ENCODE results near the gene RNF157.

The RNF157 gene

DNA sequence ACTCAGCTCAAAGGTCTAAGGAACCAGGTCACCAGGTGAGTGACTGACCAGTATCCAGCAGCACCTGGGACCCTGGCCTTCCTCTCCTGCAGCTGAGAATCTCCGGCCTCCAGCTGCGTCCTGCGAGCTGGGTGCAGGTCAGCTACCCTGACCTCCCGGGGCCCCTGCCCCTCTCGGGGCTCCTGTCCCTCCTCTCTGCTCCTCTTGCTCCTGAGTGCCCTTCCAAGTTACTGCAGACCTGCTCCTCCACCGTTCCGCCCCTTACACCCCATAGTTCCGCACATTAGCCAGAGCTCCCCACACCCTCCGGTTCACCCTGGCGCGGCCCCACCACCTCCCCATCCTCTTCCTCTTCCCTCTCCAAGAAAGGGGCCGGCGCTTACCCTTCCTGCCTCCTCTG is 109.8 kb downstream of the RNF157 start:
- DNase-seq (ENCODE audit: low read depth) = no peak
- no peak overlapping the region for H3K4me3 ChIP-seq (ENCODE audit: low read length)
- peaks cover 2% of the 10 kb centered on the region for H3K4me1 ChIP-seq (ENCODE audit: control insufficient read depth, insufficient read depth, low read length)
- no peaks in the 10 kb centered on the region for H3K9me3 ChIP-seq (ENCODE audit: control insufficient read depth, low read length)
- no peak overlapping the region for H3K9ac ChIP-seq (ENCODE audit: low read length)
- H3K36me3 ChIP-seq (ENCODE audit: control insufficient read depth, insufficient read depth, low read length, severe bottlenecking) = no peaks in the 10 kb centered on the region
- peaks cover 47% of the 10 kb centered on the region for H3K27me3 ChIP-seq (replicated peaks; ENCODE audit: control insufficient read depth, insufficient read depth, low read length)

DNA sequence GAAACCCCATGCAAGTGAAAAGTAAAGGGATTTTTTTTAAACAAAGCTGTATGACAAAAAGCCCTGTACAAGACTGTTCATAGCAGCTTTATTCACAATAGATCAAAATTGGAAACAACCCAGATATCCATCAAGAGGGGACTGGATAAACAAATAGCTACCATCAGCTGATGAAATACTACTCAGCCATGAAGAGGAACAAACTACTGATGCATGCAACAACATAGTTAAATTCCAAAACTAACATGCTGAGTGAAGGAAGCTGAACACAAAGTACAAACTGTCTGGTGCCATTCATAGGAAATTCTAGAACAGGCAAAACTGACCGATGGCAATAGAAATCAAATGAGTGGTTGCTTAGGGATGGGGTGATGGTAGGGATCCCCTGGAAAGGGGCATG is 114.4 kb downstream of the RNF157 start:
- H3K4me1 ChIP-seq (ENCODE audit: control insufficient read depth, insufficient read depth, low read length) = no peaks in the 10 kb centered on the region
- no peak overlapping the region for H3K9ac ChIP-seq (ENCODE audit: low read length)
- no peaks in the 10 kb centered on the region for H3K36me3 ChIP-seq (ENCODE audit: control insufficient read depth, insufficient read depth, low read length, severe bottlenecking)
- H3K9me3 ChIP-seq (ENCODE audit: control insufficient read depth, low read length) = no peaks in the 10 kb centered on the region
- no peak overlapping the region for H3K4me3 ChIP-seq (ENCODE audit: low read length)
- DNase-seq (ENCODE audit: low read depth) = no peak
- H3K27me3 ChIP-seq (replicated peaks; ENCODE audit: control insufficient read depth, insufficient read depth, low read length) = peaks cover 15% of the 10 kb centered on the region

DNA sequence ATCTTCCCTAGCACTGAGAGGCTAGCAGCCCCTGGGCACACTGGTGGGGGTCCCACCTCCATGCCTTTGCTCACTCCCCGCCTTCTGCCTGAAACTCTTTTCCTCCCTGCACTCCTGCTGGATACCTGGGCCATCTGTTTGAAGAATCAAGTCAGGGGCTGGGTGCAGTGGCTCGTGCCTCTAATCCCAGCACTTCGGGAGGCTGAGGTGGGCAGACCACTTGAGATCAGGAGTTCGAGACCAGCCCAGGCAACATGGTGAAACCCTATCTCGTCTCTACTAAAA is 115.0 kb downstream of the RNF157 start:
- no peaks in the 10 kb centered on the region for H3K4me1 ChIP-seq (ENCODE audit: control insufficient read depth, insufficient read depth, low read length)
- H3K9me3 ChIP-seq (ENCODE audit: control insufficient read depth, low read length) = no peaks in the 10 kb centered on the region
- H3K4me3 ChIP-seq (ENCODE audit: low read length) = no peak overlapping the region
- no peak for DNase-seq (ENCODE audit: low read depth)
- no peaks in the 10 kb centered on the region for H3K36me3 ChIP-seq (ENCODE audit: control insufficient read depth, insufficient read depth, low read length, severe bottlenecking)
- H3K27me3 ChIP-seq (replicated peaks; ENCODE audit: control insufficient read depth, insufficient read depth, low read length) = peaks cover 13% of the 10 kb centered on the region
- no peak overlapping the region for H3K9ac ChIP-seq (ENCODE audit: low read length)

DNA sequence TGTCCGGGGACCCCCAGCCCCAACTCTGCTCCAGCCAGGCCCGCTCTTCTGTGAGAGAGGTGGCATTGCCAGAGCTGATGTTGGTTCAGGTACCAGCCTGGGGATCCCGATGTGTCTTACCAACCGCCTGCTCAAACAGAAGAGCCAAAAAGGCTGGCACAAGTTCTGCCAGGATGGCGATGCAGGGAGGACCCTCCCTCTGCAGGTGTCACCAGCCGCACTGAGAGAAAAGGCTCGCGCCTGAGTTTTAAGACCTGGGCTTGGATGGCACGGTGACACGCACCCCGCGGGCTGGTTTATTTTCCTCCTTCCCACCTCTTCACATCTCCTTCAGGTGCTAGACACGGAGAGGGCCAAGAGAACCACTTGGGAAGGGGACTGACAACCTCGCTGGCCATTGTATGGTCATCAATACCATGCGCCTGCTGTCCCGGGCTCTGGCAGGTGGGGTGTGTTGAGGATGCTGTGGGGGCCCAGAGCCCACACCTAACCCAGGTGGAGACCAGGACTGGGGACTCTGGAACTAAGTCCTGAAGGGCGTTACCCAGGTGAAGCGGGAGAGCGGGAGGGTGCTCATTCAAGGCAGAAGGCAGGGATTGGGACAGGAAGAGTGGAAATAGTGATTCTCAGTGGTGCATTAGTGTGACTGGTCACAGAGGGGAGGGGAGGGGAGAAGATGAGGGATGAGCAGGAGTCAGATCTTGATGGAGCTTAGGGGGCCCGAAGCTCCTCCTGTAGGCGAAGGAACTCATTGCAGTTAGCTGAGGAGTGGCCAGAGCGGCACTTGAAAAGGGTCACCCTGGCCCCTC is 115.5 kb downstream of the RNF157 start:
- Histone ChIP-seq H3K36me3 (ENCODE audit: control insufficient read depth, insufficient read depth, low read length, severe bottlenecking) (no peaks in the 10 kb centered on the region), H3K27me3 (replicated peaks; ENCODE audit: control insufficient read depth, insufficient read depth, low read length) (peaks cover 12% of the 10 kb centered on the region), H3K9ac (ENCODE audit: low read length) (no peak overlapping the region), H3K4me3 (ENCODE audit: low read length) (no peak overlapping the region), H3K9me3 (ENCODE audit: control insufficient read depth, low read length) (no peaks in the 10 kb centered on the region), H3K4me1 (ENCODE audit: control insufficient read depth, insufficient read depth, low read length) (no peaks in the 10 kb centered on the region)
- DNase-seq (ENCODE audit: low read depth) = no peak

DNA sequence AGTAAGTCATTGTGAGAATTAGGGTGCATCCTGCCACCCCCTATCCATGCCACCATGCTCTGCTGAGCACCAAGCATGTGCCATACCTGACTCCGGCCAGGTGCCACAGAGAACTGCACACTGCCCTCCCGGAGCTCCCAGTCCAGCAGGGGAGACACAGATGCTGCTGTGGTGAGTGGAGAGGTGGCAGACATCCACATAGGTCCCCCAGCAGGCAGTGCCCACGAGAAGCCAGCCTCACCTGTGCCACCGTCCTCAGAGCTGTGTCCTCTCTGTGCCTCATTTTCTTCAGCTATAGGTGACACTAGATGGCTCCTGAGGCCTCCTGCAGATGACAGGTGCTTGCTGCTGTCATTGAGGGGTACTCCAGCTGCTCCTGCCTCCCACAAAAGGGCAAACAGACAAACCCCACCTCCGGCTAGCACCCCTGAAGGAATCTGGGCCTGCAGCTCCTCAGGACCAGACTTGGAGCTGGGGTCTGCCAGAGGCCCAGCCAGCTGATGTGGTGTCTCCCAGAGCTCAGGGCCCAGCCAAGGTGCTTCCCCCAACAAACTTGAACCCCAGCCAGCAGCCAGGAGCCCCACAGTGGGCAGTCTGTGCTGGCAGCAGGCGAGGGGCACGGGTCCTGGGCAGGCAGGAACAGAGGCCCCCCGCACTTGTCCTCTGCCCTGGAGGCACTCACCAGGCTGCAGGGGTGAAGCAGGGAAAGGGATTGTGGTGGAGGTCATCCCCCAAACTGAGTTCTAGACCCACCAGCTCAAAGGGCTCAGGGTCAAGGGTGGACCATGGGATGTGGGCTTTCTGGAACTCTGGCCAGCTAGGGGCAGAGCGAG is 116.3 kb downstream of the RNF157 start:
- no peaks in the 10 kb centered on the region for H3K9me3 ChIP-seq (ENCODE audit: control insufficient read depth, low read length)
- no peak for DNase-seq (ENCODE audit: low read depth)
- H3K27me3 ChIP-seq (replicated peaks; ENCODE audit: control insufficient read depth, insufficient read depth, low read length) = peaks cover 12% of the 10 kb centered on the region
- no peaks in the 10 kb centered on the region for H3K36me3 ChIP-seq (ENCODE audit: control insufficient read depth, insufficient read depth, low read length, severe bottlenecking)
- no peak overlapping the region for H3K9ac ChIP-seq (ENCODE audit: low read length)
- no peaks in the 10 kb centered on the region for H3K4me1 ChIP-seq (ENCODE audit: control insufficient read depth, insufficient read depth, low read length)
- no peak overlapping the region for H3K4me3 ChIP-seq (ENCODE audit: low read length)

DNA sequence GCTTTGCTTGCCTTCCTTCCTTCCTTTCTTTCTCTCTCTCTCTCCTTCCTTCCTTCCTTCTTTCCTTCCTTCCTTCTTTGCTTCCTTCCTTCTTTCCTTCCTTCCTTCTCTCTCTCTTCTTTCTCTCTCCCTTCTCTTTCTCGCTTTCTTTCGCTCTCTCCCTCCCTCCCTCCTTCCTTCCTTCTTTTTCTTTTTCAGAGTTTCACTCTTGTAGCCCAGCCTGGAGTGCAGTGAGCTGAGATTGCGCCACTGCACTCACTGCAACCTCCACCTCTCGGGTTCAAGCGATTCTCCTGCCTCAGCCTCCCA is 117.1 kb downstream of the RNF157 start:
- no peak for DNase-seq (ENCODE audit: low read depth)
- peaks cover 12% of the 10 kb centered on the region for H3K27me3 ChIP-seq (replicated peaks; ENCODE audit: control insufficient read depth, insufficient read depth, low read length)
- no peak overlapping the region for H3K9ac ChIP-seq (ENCODE audit: low read length)

DNA sequence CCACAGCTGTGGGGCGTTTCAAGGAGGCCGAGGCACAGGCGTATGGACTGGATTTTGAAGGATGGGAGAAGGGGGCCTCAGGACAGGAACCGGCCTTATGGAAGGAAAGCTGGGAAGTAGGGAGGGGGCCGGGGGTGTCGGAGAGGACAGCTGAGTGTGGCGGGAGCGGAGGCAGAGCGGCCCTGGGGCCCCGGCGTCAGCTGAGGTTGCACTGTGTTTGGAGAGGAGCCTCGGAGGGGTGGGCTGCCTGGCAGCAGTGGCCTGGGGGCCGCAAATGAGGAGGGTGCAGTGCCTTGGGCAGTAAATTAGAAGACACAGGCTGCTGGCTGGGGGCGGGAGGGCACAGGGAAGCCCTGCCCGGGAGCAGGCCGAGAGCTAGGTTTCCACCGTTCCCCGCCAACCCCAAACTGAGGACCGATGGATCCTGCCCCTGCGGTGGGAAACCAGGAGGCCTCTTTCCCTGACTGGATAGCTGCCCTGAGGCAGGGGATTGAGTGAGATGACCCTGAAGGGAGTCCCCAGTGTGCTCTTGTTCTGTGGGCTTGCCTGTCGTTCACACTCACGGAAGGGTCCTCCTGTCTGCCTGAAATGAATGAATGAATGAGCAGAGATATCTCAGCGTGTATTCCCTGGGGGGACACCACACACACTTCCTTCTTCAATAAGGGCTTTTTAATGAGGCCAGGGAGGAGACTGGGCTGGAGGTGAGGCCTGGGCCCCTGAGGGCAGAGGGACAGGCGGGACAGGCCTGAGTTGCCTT is 117.7 kb downstream of the RNF157 start:
- DNase-seq (ENCODE audit: low read depth) = no peak
- Histone ChIP-seq H3K4me3 (ENCODE audit: low read length) (no peak overlapping the region), H3K9ac (ENCODE audit: low read length) (peak overlapping the region; percentile 63), H3K4me1 (ENCODE audit: control insufficient read depth, insufficient read depth, low read length) (no peaks in the 10 kb centered on the region), H3K36me3 (ENCODE audit: control insufficient read depth, insufficient read depth, low read length, severe bottlenecking) (no peaks in the 10 kb centered on the region), H3K27me3 (replicated peaks; ENCODE audit: control insufficient read depth, insufficient read depth, low read length) (peaks cover 12% of the 10 kb centered on the region), H3K9me3 (ENCODE audit: control insufficient read depth, low read length) (no peaks in the 10 kb centered on the region)

More for the DNA sequence above, 117.1 kb downstream of the RNF157 start:
- Histone ChIP-seq H3K4me1 (ENCODE audit: control insufficient read depth, insufficient read depth, low read length) (no peaks in the 10 kb centered on the region), H3K4me3 (ENCODE audit: low read length) (no peak overlapping the region), H3K9me3 (ENCODE audit: control insufficient read depth, low read length) (no peaks in the 10 kb centered on the region), H3K36me3 (ENCODE audit: control insufficient read depth, insufficient read depth, low read length, severe bottlenecking) (no peaks in the 10 kb centered on the region)

DNA sequence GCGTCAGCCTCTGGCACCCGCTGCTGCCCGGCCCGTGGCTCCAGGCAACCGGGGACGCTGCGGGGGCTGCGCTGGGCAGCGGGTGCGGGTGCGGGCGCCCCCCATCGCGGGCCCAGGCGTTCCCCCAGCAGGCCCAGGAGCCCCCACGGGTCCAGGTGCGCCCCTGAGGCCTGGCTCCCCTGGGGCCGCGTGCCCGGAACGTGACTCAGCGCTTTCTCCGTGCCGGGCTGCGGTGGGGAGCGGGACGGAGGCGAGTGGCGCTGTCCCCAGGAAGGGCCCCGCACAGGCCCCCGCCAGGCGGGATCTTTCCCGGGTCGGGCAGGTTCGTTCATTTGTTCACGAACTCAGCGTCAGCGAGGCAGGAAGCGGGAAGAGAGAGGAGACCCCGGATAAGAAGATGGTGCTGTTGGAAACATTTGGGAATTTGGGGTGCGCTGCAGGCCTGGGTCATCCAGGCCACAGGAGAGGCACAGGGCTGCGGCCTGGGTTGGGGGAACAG is 118.3 kb downstream of the RNF157 start:
- no peak for DNase-seq (ENCODE audit: low read depth)
- peak overlapping the region; percentile 56 for H3K4me3 ChIP-seq (ENCODE audit: low read length)
- H3K9ac ChIP-seq (ENCODE audit: low read length) = peak overlapping the region; percentile 63
- peaks cover 12% of the 10 kb centered on the region for H3K27me3 ChIP-seq (replicated peaks; ENCODE audit: control insufficient read depth, insufficient read depth, low read length)
- no peaks in the 10 kb centered on the region for H3K36me3 ChIP-seq (ENCODE audit: control insufficient read depth, insufficient read depth, low read length, severe bottlenecking)
- H3K4me1 ChIP-seq (ENCODE audit: control insufficient read depth, insufficient read depth, low read length) = no peaks in the 10 kb centered on the region
- no peaks in the 10 kb centered on the region for H3K9me3 ChIP-seq (ENCODE audit: control insufficient read depth, low read length)

DNA sequence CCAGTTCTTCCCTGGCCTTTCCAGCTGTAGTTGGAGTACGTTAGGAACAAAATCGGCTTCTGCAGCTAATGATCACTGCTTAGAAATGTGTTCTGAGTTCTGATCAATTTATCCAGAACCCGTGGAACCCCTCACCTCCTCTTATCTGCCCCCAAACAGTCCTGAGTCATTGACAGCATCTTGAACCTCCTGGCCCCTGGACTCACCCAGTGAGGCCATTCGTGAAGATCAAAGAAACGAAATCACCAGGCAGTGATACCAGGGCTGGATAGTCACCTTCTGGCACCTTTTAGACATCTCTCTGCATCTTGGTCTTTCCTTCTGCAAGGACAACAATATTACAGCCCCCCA is 119.7 kb downstream of the RNF157 start:
- Histone ChIP-seq H3K27me3 (replicated peaks; ENCODE audit: control insufficient read depth, insufficient read depth, low read length) (peaks cover 9% of the 10 kb centered on the region), H3K36me3 (ENCODE audit: control insufficient read depth, insufficient read depth, low read length, severe bottlenecking) (no peaks in the 10 kb centered on the region), H3K9ac (ENCODE audit: low read length) (no peak overlapping the region), H3K4me1 (ENCODE audit: control insufficient read depth, insufficient read depth, low read length) (no peaks in the 10 kb centered on the region), H3K4me3 (ENCODE audit: low read length) (no peak overlapping the region), H3K9me3 (ENCODE audit: control insufficient read depth, low read length) (no peaks in the 10 kb centered on the region)
- DNase-seq (ENCODE audit: low read depth) = no peak

DNA sequence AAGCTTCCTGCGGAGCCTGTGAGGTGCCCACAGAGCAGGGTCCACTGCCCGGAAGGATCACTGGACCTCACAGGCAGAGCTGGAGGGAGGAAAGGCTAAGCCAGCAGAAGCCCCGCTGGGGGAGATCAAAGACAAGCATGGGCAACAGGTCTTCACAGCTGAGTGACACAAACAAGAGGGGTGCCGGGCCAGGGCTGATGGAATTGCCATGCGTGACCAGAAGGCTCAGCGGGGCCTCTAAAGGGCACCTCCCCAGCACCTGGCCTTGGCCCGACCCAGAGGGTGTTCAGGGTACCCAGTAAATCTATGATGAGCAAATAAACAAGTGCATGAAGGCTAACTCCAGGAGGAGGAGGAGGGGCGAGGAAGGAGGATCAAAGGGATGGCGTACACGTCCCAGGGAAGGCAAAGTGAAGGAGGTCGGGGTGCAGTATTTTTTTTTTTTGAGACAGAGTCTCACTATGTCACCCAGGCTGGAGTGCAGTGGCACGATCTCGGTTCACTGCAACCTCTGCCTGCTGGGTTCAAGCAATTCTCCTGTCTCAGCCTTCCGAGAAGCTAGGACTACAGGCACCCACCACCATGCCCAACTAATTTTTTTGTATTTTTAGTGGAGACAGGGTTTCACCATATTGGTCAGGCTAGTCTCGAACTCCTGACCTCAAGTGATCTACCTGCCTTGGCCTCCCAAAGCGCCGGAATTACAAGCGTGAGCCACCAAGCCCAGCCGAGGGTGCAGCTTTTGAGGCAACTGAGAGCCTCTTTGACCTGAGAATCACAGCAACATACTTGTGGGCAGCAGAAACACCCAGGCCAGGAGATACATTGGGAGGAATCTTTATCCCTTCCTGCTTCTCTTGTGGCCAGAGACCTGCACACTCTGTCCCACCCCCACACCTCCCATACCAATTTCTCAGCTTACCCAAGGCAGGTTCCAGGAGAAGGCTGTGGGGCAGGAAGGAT is 120.6 kb downstream of the RNF157 start:
- DNase-seq (ENCODE audit: low read depth) = no peak
- Histone ChIP-seq H3K4me3 (ENCODE audit: low read length) (no peak overlapping the region), H3K4me1 (ENCODE audit: control insufficient read depth, insufficient read depth, low read length) (no peaks in the 10 kb centered on the region), H3K9me3 (ENCODE audit: control insufficient read depth, low read length) (no peaks in the 10 kb centered on the region), H3K27me3 (replicated peaks; ENCODE audit: control insufficient read depth, insufficient read depth, low read length) (peaks cover 9% of the 10 kb centered on the region), H3K36me3 (ENCODE audit: control insufficient read depth, insufficient read depth, low read length, severe bottlenecking) (no peaks in the 10 kb centered on the region), H3K9ac (ENCODE audit: low read length) (no peak overlapping the region)

Data from adipocyte (in vitro differentiated cells).